HepG2 (cell line): ENCODE results near the gene PGGT1B. TPM values are rescaled to one million over a fixed set of nuclear protein-coding genes. Genes with fewer than 3 reads are reported as not detected.

Experiments used
- ARID2 ChIP-seq: sonication (generic); formaldehyde crosslinking; IDR thresholded peaks from 2 replicates; pipeline ENCODE4 v1.8.1; 2022; ENCODE audit warnings: mild to moderate bottlenecking, missing genetic modification reagents, borderline replicate concordance
- ATRX ChIP-seq: sonication (generic); formaldehyde crosslinking; IDR thresholded peaks from 2 replicates; pipeline ENCODE4 v1.4.0; 2020; ENCODE audit warnings: missing genetic modification reagents, borderline replicate concordance
- CENPT ChIP-seq: sonication (generic); formaldehyde crosslinking; IDR thresholded peaks from 2 replicates; pipeline ENCODE4 v1.8.0; 2022; ENCODE audit warnings: low read depth, mild to moderate bottlenecking, moderate library complexity, missing genetic modification reagents
- GABPA ChIP-seq, 2 experiments: IDR thresholded peaks; 2 replicates each; pipeline ENCODE4 v1.6.1; 2011 to 2016; ENCODE audit warnings: low read depth in 2 of 2, low read length in 1 of 2, missing biosample characterization in 1 of 2, missing genetic modification characterization in 1 of 2
- ISX ChIP-seq: sonication (generic); formaldehyde crosslinking; conservative IDR thresholded peaks from 2 replicates; pipeline ENCODE4 v1.5.0; 2020; ENCODE audit warnings: missing genetic modification reagents
- KAT8 ChIP-seq: IDR thresholded peaks from 2 replicates; pipeline ENCODE4 v1.6.1; 2016; ENCODE audit warnings: missing genetic modification reagents, missing compliant biosample characterization
- KDM4B ChIP-seq: sonication (generic); formaldehyde crosslinking; IDR thresholded peaks from 2 replicates; pipeline ENCODE4 v1.4.0; 2020; ENCODE audit warnings: missing genetic modification reagents
- NAIF1 ChIP-seq: sonication (generic); formaldehyde crosslinking; IDR thresholded peaks from 2 replicates; pipeline ENCODE4 v1.5.0; 2020; ENCODE audit warnings: mild to moderate bottlenecking, missing genetic modification reagents, borderline replicate concordance
- PPARG ChIP-seq: conservative IDR thresholded peaks from 2 replicates; pipeline ENCODE4 v1.6.1; 2016; ENCODE audit warnings: missing biosample characterization, missing genetic modification reagents
- REPIN1 ChIP-seq: sonication (generic); formaldehyde crosslinking; IDR thresholded peaks from 2 replicates; pipeline ENCODE4 v1.8.0; 2022; ENCODE audit warnings: missing genetic modification reagents, low read depth, mild to moderate bottlenecking, borderline replicate concordance
- SMAD1 ChIP-seq: sonication (generic); formaldehyde crosslinking; IDR thresholded peaks from 2 replicates; pipeline ENCODE4 v1.4.0; 2020; ENCODE audit warnings: missing genetic modification reagents, low read depth, mild to moderate bottlenecking, borderline replicate concordance
- TEAD3 ChIP-seq: optimal IDR thresholded peaks from 2 replicates; pipeline ENCODE3; 2016; ENCODE audit warnings: borderline replicate concordance
- TOPORS ChIP-seq: sonication (generic); formaldehyde crosslinking; IDR thresholded peaks from 2 replicates; pipeline ENCODE4 v1.8.0; 2023; ENCODE audit warnings: mild to moderate bottlenecking, missing genetic modification reagents
- ZFP36 ChIP-seq: fragments of 150-350 bp; IDR thresholded peaks from 2 replicates; pipeline ENCODE4 v1.6.1; 2018; ENCODE audit warnings: borderline replicate concordance, low read length, low read depth; ENCODE audit not compliant: partially characterized antibody
- ZFP36L2 ChIP-seq: sonication (generic); formaldehyde crosslinking; IDR thresholded peaks from 2 replicates; pipeline ENCODE4 v1.4.0; 2020; ENCODE audit warnings: missing genetic modification reagents
- ZFY ChIP-seq: sonication (generic); formaldehyde crosslinking; IDR thresholded peaks from 2 replicates; pipeline ENCODE4 v1.4.0; 2020; ENCODE audit warnings: missing genetic modification reagents
- ZKSCAN1 ChIP-seq: fragments of 150-350 bp; IDR thresholded peaks from 2 replicates; pipeline ENCODE4 v1.6.1; 2014; ENCODE audit warnings: low read length
- ZNF143 ChIP-seq: sonication (generic); formaldehyde crosslinking; IDR thresholded peaks from 2 replicates; pipeline ENCODE4 v1.4.0; 2020; ENCODE audit warnings: missing genetic modification reagents
- ZNF337 ChIP-seq: sonication (generic); formaldehyde crosslinking; IDR thresholded peaks from 2 replicates; pipeline ENCODE4 v1.5.1; 2020; ENCODE audit warnings: missing genetic modification reagents, low read depth, mild to moderate bottlenecking, borderline replicate concordance
- ZNF550 ChIP-seq: sonication (generic); formaldehyde crosslinking; IDR thresholded peaks from 2 replicates; pipeline ENCODE4 v1.4.0; 2020; ENCODE audit warnings: mild to moderate bottlenecking, missing genetic modification reagents, borderline replicate concordance
- ZNF776 ChIP-seq: sonication (generic); formaldehyde crosslinking; IDR thresholded peaks from 2 replicates; pipeline ENCODE4 v1.4.0; 2020; ENCODE audit warnings: mild to moderate bottlenecking, missing genetic modification reagents
- polyA plus RNA-seq, 8 experiments: library from polyadenylated mRNA; depleted of rRNA in 3 of 8; stranded (reverse) in 7 of 8; unstranded in 1 of 8; fragments of >200 nt; fragmentation: Illumina TruSeq in 4 of 8; extraction: Trizol in 4 of 8; gene quantifications; 2 replicates each; pipeline versions ENCODE4 v1.2.1 to v1.2.3, GENCODE V29; 2011 to 2016; ENCODE audit warnings: low read depth in 4 of 8, missing spikeins in 1 of 8, mixed read lengths in 1 of 8; ENCODE audit not compliant: insufficient read depth in 1 of 8
- total RNA-seq, 5 experiments: library from RNA; depleted of rRNA; stranded (reverse); fragments of >200 nt; fragmentation: Illumina TruSeq; extraction: Trizol; gene quantifications; 2 replicates each; pipeline ENCODE4 v1.2.3, GENCODE V29; 2016; ENCODE audit warnings: low read depth in 1 of 5
- TF ChIP-seq, protein P1 (sequence below): IDR thresholded peaks from 2 replicates; pipeline ENCODE4 v1.6.1; 2016; ENCODE audit warnings: missing compliant biosample characterization, missing genetic modification reagents, borderline replicate concordance
- TF ChIP-seq, protein P2 (sequence below): sonication (generic); formaldehyde crosslinking; IDR thresholded peaks from 2 replicates; pipeline ENCODE4 v1.4.0; 2020; ENCODE audit warnings: missing genetic modification reagents
- TF ChIP-seq, protein P3 (sequence below): sonication (generic); formaldehyde crosslinking; IDR thresholded peaks from 2 replicates; pipeline ENCODE4 v1.9.0; 2021; ENCODE audit warnings: missing genetic modification reagents, borderline replicate concordance
- TF ChIP-seq, protein P4 (sequence below): sonication (generic); formaldehyde crosslinking; conservative IDR thresholded peaks from 2 replicates; pipeline ENCODE4 v1.4.0; 2020; ENCODE audit warnings: missing genetic modification reagents

PGGT1B gene
- total and polyA plus RNA-seq, 2 of the 13 experiments (the other 11 are each of a cell fraction or from before 2014, with no cell fraction given): 2.4 to 42.7 TPM

DNA sequence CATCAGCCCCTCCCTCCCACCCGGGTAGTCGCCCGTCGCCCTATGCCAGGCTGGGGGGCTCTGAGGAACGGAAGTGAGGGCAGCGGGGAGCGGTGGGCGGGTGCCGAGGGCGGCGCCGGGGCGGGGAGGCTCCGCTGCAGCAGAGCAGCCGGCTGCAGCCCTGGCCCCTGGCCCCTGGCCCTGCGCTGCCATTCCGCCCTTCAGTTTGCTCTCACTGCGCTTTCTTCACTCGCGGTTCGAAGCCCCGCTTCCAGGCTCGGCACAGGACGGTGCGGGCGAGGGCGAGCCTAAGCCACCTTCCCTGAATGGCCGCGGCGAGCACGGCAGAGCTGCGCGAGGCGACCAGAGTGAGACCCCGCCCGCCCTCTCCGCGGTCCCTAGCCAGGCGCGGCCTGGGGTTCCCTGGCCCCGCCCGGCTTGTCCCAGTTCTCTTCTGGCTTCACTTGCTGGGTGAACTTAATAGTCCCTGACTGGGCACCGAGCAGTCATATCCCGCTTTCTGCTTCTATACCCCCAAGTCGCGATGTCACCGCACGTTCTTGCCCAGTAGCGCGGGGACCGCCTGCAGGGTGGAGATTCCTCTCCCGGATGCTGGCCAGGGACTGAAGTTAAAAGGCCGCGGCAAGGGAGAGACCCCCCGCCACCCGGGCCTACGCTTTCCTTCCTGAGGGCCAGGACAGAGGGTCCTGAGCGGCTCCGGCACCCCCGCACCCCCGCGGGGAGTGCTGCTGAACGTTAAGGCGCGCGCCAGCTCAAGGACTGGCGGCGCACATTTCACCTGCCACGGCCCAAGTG lies 92.3 kb downstream of the PGGT1B start (continued):
- TF ChIP-seq, protein P1, sequence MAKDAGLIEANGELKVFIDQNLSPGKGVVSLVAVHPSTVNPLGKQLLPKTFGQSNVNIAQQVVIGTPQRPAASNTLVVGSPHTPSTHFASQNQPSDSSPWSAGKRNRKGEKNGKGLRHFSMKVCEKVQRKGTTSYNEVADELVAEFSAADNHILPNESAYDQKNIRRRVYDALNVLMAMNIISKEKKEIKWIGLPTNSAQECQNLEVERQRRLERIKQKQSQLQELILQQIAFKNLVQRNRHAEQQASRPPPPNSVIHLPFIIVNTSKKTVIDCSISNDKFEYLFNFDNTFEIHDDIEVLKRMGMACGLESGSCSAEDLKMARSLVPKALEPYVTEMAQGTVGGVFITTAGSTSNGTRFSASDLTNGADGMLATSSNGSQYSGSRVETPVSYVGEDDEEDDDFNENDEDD (CRISPR knock-in tag): peak; percentile 8; the same call in 1 of the 2 replicates
- TF ChIP-seq TOPORS (CRISPR knock-in tag): 0 out of 2 replicates have a peak, but pooled peaks have one; percentile 13
- TF ChIP-seq ISX: no peak
- no peak for TF ChIP-seq NAIF1 (CRISPR knock-in tag)
- no peak for TF ChIP-seq ZNF143 (CRISPR knock-in tag)
- TF ChIP-seq ZKSCAN1: no peak
- TF ChIP-seq KDM4B: no peak
- no peak for TF ChIP-seq ARID2 (CRISPR knock-in tag)
- TF ChIP-seq REPIN1 (CRISPR knock-in tag): no peak
- no peak for TF ChIP-seq ZNF337
- no peak for TF ChIP-seq ZNF776 (CRISPR knock-in tag)
- no peak for TF ChIP-seq ZNF550 (CRISPR knock-in tag)
- TF ChIP-seq TEAD3 (CRISPR knock-in tag): no peak
- TF ChIP-seq PPARG (CRISPR knock-in tag): 0 out of 2 replicates have a peak, but pooled peaks have one; percentile 10
- TF ChIP-seq CENPT: no peak
- TF ChIP-seq KAT8 (CRISPR knock-in tag): no peak
- no peak for TF ChIP-seq SMAD1 (CRISPR knock-in tag)
- TF ChIP-seq ZFY (CRISPR knock-in tag): 0 out of 2 replicates have a peak, but pooled peaks have one; percentile 11
- TF ChIP-seq ZFP36: no peak
- TF ChIP-seq, protein P2, sequence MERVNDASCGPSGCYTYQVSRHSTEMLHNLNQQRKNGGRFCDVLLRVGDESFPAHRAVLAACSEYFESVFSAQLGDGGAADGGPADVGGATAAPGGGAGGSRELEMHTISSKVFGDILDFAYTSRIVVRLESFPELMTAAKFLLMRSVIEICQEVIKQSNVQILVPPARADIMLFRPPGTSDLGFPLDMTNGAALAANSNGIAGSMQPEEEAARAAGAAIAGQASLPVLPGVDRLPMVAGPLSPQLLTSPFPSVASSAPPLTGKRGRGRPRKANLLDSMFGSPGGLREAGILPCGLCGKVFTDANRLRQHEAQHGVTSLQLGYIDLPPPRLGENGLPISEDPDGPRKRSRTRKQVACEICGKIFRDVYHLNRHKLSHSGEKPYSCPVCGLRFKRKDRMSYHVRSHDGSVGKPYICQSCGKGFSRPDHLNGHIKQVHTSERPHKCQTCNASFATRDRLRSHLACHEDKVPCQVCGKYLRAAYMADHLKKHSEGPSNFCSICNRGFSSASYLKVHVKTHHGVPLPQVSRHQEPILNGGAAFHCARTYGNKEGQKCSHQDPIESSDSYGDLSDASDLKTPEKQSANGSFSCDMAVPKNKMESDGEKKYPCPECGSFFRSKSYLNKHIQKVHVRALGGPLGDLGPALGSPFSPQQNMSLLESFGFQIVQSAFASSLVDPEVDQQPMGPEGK: peak; percentile 21; the same call in 1 of the 2 replicates
- TF ChIP-seq GABPA (IDR thresholded peaks at IDR 0.05; ENCODE audit: low read depth, low read length): 0 out of 2 replicates have a peak, but pooled peaks have one; percentile 19
- no peak for TF ChIP-seq GABPA (CRISPR knock-in tag; IDR thresholded peaks at IDR 0.05; ENCODE audit: low read depth)
- TF ChIP-seq, protein P3, sequence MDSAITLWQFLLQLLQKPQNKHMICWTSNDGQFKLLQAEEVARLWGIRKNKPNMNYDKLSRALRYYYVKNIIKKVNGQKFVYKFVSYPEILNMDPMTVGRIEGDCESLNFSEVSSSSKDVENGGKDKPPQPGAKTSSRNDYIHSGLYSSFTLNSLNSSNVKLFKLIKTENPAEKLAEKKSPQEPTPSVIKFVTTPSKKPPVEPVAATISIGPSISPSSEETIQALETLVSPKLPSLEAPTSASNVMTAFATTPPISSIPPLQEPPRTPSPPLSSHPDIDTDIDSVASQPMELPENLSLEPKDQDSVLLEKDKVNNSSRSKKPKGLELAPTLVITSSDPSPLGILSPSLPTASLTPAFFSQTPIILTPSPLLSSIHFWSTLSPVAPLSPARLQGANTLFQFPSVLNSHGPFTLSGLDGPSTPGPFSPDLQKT: no peak
- no peak for TF ChIP-seq ATRX (CRISPR knock-in tag)
- no peak for TF ChIP-seq ZFP36L2 (CRISPR knock-in tag)
- TF ChIP-seq, protein P4, sequence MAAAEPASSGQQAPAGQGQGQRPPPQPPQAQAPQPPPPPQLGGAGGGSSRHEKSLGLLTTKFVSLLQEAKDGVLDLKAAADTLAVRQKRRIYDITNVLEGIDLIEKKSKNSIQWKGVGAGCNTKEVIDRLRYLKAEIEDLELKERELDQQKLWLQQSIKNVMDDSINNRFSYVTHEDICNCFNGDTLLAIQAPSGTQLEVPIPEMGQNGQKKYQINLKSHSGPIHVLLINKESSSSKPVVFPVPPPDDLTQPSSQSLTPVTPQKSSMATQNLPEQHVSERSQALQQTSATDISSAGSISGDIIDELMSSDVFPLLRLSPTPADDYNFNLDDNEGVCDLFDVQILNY (CRISPR knock-in tag): 0 out of 2 replicates have a peak, but pooled peaks have one; percentile 29
